BJ (cell line): Measurements from ENCODE around the gene KCNK3. TPM values are rescaled to one million over a fixed set of nuclear protein-coding genes. Genes with fewer than 3 reads are reported as not detected.

Experiments used
- CTCF ChIA-PET: fragments of 350-600 bp; formaldehyde crosslinking; extraction: SDS; loops from one replicate; lab custom pipeline; 2021; ENCODE audit warnings: antibody characterized with exemption, inconsistent platforms; lab: Yijun Ruan, JAX
- POLR2A ChIA-PET: fragments of 300-600 bp; sonication (Branson Sonifier 250); formaldehyde crosslinking; extraction: SDS; loops from one replicate; lab custom pipeline; 2021; ENCODE audit warnings: antibody characterized with exemption; lab: Charles Lee
- DNase-seq: peaks from one replicate; pipeline ENCODE4 v3.0.0-alpha.2; 2011; ENCODE audit warnings: low read depth
- H3K27me3 ChIP-seq: 2 replicates; pipeline ENCODE4 v1.6.0; 2011; ENCODE audit warnings: low read length; ENCODE audit not compliant: control insufficient read depth, insufficient read depth
- H3K36me3 ChIP-seq: 2 replicates; pipeline ENCODE4 v1.5.1; 2011; ENCODE audit warnings: low read length; ENCODE audit not compliant: control insufficient read depth, insufficient read depth
- H3K4me3 ChIP-seq: 2 replicates; pipeline ENCODE4 v1.5.1; 2011; ENCODE audit warnings: low read depth, mild to moderate bottlenecking, control low read depth, low read length
- CTCF ChIP-seq: IDR thresholded peaks from 2 replicates; pipeline ENCODE4 v1.5.1; 2011; ENCODE audit warnings: low read depth, mild to moderate bottlenecking, control low read depth, inconsistent platforms, low read length, moderate library complexity; ENCODE audit not compliant: insufficient read depth
- polyA plus RNA-seq: library from polyadenylated mRNA; depleted of rRNA; stranded (reverse); fragments of >200 nt; gene quantifications from 2 replicates; pipeline ENCODE4 v1.2.3, GENCODE V29; 2011

KCNK3 gene
- polyA plus RNA-seq, 1 experiment = 0.22 TPM

DNA sequence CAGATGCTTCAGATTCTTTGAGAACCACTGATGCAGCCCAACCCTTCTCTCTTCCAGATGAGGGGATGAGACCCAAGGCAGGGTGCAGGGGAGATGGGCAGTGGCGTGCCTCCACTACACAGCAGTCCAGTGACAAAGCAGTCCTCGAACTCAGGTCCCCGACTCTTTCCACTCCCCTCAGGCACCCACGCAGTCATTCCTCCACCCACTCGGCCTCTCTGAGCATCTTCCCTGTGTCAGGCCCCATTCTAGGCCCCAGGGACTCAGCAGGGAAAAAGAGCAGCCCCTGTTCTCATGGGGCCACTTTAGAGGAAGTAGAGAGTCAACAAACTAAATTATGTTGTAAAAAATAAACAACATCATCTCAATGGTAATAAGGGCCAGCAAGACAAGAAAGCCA lies 15.2 kb downstream of the KCNK3 start:
- Histone ChIP-seq H3K36me3 (no peaks in the 10 kb centered on the region), H3K4me3 (no peak overlapping the region), H3K27me3 (peaks cover 3% of the 10 kb centered on the region; the same call in 1 of the 2 replicates)
- no peak for DNase-seq
- TF ChIP-seq CTCF = no peak
- POLR2A ChIA-PET = no interaction called here
- CTCF ChIA-PET = no interaction called here

DNA sequence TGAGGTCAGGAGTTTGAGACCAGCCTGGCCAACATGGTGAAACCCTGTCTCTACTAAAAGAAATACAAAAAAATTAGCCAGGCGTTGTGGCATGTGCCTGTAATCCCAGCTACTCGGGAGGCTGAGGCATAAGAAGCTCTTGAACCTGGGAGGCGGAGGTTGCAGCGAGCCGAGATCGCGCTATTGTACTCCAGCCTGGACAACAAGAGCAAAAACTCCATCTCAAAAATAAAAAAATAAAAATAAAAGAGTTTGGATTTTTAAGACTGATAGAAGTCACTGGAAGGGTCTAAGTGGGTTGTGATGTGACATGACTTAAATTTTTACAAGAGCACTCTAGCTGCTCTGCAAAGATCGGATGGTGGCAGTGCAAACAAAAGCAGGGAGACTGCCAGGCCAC lies 15.9 kb downstream of the KCNK3 start:
- POLR2A ChIA-PET = no interaction called here
- CTCF ChIA-PET = interaction anchor here (0.9 kb wide), 1 partner anchor 17 kb away, joined by 3 read pairs; no protein-coding TSS in a partner anchor
- TF ChIP-seq CTCF = no peak
- DNase-seq = no peak
- Histone ChIP-seq H3K4me3 (no peak overlapping the region), H3K36me3 (no peaks in the 10 kb centered on the region), H3K27me3 (peaks cover 3% of the 10 kb centered on the region; the same call in 1 of the 2 replicates)

GRCh38 chr2:26709323-26710110 lies 17.0 kb downstream of the KCNK3 start:
- DNase-seq = no peak
- H3K36me3 ChIP-seq = no peaks in the 10 kb centered on the region
- no peak for TF ChIP-seq CTCF
- CTCF ChIA-PET = interaction anchor here (0.9 to 1.5 kb wide), 2 partner anchors 16 to 104 kb away, joined by 3 to 5 read pairs; no protein-coding TSS in a partner anchor
- H3K4me3 ChIP-seq = no peak overlapping the region
- POLR2A ChIA-PET = no interaction called here
- peaks cover 3% of the 10 kb centered on the region; the same call in 1 of the 2 replicates for H3K27me3 ChIP-seq

DNA sequence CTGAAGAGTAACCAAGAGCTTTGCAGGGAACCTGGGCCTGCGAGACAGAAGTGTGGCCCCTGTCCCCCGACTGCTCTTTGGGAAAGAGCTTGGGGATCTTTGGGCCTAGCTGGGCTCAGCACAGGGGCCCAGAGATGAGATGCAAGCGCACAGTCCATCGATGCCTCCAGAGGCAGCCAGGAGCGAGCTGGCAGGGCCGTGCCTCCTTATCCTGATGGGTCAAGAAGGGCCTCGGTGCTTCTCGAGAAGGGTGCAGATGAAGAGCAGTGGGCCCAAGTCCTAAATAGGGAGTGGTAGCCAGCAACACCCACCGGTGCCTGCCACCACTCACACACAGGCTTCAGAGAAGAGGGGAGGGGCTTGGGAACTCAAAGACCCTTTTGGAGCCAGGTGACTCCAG lies 17.6 kb downstream of the KCNK3 start:
- POLR2A ChIA-PET = no interaction called here

More for the DNA sequence above, 17.6 kb downstream of the KCNK3 start:
- CTCF ChIA-PET = interaction anchor here (1.5 kb wide), 1 partner anchor 105 kb away, joined by 5 read pairs; no protein-coding TSS in a partner anchor
- no peak for DNase-seq
- no peaks in the 10 kb centered on the region for H3K36me3 ChIP-seq
- TF ChIP-seq CTCF = no peak
- no peak overlapping the region for H3K4me3 ChIP-seq
- H3K27me3 ChIP-seq = peaks cover 3% of the 10 kb centered on the region; the same call in 1 of the 2 replicates
